Neural cell (in vitro differentiated cells): Measurements from ENCODE around the gene CNIH1. TPM values are rescaled to one million over a fixed set of nuclear protein-coding genes. Genes with fewer than 3 reads are reported as not detected.
"Not testable (repeated sequence)": the region's sequence is repeated elsewhere in the genome, so short reads cannot be mapped to it uniquely, and the experiment has no call there.

Experiments used
- H2AFZ ChIP-seq: fragments of 200-600, 300-800 bp; sonication (generic), shearing (Covaris generic); 2 replicates; pipeline ENCODE4 v1.6.0; 2014; ENCODE audit warnings: low read depth, mild to moderate bottlenecking, antibody characterized with exemption, low read length, moderate library complexity
- H3F3A ChIP-seq: fragments of 200-600 bp; shearing (Covaris generic); 2 replicates; pipeline ENCODE4 v1.6.1; 2016; ENCODE audit warnings: mild to moderate bottlenecking, moderate library complexity, mixed read lengths, antibody characterized with exemption, low read length; ENCODE audit not compliant: insufficient read depth, poor library complexity, severe bottlenecking
- H3K27ac ChIP-seq: fragments of 200-600, 300-800 bp; sonication (generic), shearing (Covaris generic); 2 replicates; pipeline ENCODE4 v1.5.1; 2014; ENCODE audit warnings: mild to moderate bottlenecking, low read length, moderate library complexity
- H3K27me3 ChIP-seq: fragments of 300-800, 200-600 bp; sonication (generic), shearing (Covaris generic); 2 replicates; pipeline ENCODE4 v1.6.0; 2014; ENCODE audit warnings: mild to moderate bottlenecking, low read depth, low read length, moderate library complexity; ENCODE audit not compliant: insufficient read depth
- H3K36me3 ChIP-seq: fragments of 300-800, 200-600 bp; sonication (generic), shearing (Covaris generic); 2 replicates; pipeline ENCODE4 v1.5.1; 2014; ENCODE audit warnings: mild to moderate bottlenecking, antibody characterized with exemption, low read length, moderate library complexity; ENCODE audit not compliant: insufficient read depth
- H3K4me2 ChIP-seq: fragments of 300-800, 200-600 bp; sonication (generic), shearing (Covaris generic); 2 replicates; pipeline ENCODE4 v1.6.0; 2014; ENCODE audit warnings: mild to moderate bottlenecking, low read length
- H3K4me3 ChIP-seq: fragments of 300-800, 200-600 bp; sonication (generic), shearing (Covaris generic); 2 replicates; pipeline ENCODE4 v1.5.1; 2014; ENCODE audit warnings: mild to moderate bottlenecking, low read length, moderate library complexity
- H3K79me2 ChIP-seq: fragments of 200-600 bp; shearing (Covaris generic); replicated peaks from 2 replicates; pipeline ENCODE4 v1.6.0; 2014; ENCODE audit warnings: mild to moderate bottlenecking, low read length, moderate library complexity; ENCODE audit not compliant: insufficient read depth
- H3K9ac ChIP-seq: fragments of 300-800, 200-600 bp; sonication (generic), shearing (Covaris generic); 2 replicates; pipeline ENCODE4 v1.6.1; 2016; ENCODE audit warnings: mild to moderate bottlenecking, low read length, mixed read lengths
- H3K9me2 ChIP-seq: fragments of 200-600 bp; shearing (Covaris generic); 2 replicates; pipeline ENCODE4 v1.6.1; 2016; ENCODE audit warnings: mild to moderate bottlenecking, low read length, mixed read lengths; ENCODE audit not compliant: insufficient read depth
- H3K9me3 ChIP-seq: fragments of 200-600, 300-800 bp; sonication (generic), shearing (Covaris generic); 2 replicates; pipeline ENCODE4 v1.6.1; 2016; ENCODE audit warnings: mild to moderate bottlenecking, mixed run types, low read length, moderate library complexity, mixed read lengths
- H4K20me1 ChIP-seq: fragments of 200-600 bp; shearing (Covaris generic); 2 replicates; pipeline ENCODE4 v1.6.1; 2016; ENCODE audit warnings: mild to moderate bottlenecking, mixed run types; ENCODE audit not compliant: insufficient read depth
- CTCF ChIP-seq: fragments of 450-650 bp; IDR thresholded peaks from 2 replicates; pipeline ENCODE4 v1.5.1; 2014; ENCODE audit warnings: antibody characterized with exemption, mild to moderate bottlenecking, moderate library complexity; ENCODE audit not compliant: poor library complexity, severe bottlenecking
- EP300 ChIP-seq: fragments of 450-650 bp; conservative IDR thresholded peaks from 2 replicates; pipeline ENCODE4 v1.6.1; 2014; ENCODE audit warnings: antibody characterized with exemption, mild to moderate bottlenecking, moderate library complexity; ENCODE audit not compliant: poor library complexity, severe bottlenecking
- EZH2 ChIP-seq: fragments of 200-600, 300-800 bp; shearing (Covaris generic), sonication (generic); IDR thresholded peaks from 2 replicates; pipeline ENCODE4 v1.6.1; 2014; ENCODE audit warnings: antibody characterized with exemption, low read length, borderline replicate concordance, mild to moderate bottlenecking; ENCODE audit not compliant: insufficient read depth, poor library complexity, severe bottlenecking
- MXI1 ChIP-seq: fragments of 450-650 bp; conservative IDR thresholded peaks from 2 replicates; pipeline ENCODE4 v1.6.1; 2014; ENCODE audit warnings: antibody characterized with exemption, mild to moderate bottlenecking; ENCODE audit not compliant: poor library complexity, severe bottlenecking
- POLR2AphosphoS5 ChIP-seq: IDR thresholded peaks from 2 replicates; pipeline ENCODE4 v1.6.1; 2012
- RAD21 ChIP-seq: fragments of 450-650 bp; conservative IDR thresholded peaks from 2 replicates; pipeline ENCODE4 v1.6.1; 2014; ENCODE audit warnings: antibody characterized with exemption, mild to moderate bottlenecking, moderate library complexity
- REST ChIP-seq: IDR thresholded peaks from 2 replicates; pipeline ENCODE4 v1.6.1; 2012; ENCODE audit warnings: borderline replicate concordance
- SMC3 ChIP-seq: fragments of 450-650 bp; conservative IDR thresholded peaks from 2 replicates; pipeline ENCODE4 v1.6.1; 2014; ENCODE audit warnings: antibody characterized with exemption, mild to moderate bottlenecking, moderate library complexity; ENCODE audit not compliant: poor library complexity
- TAF1 ChIP-seq: IDR thresholded peaks from 2 replicates; pipeline ENCODE4 v1.6.1; 2012; ENCODE audit warnings: low read depth
- polyA plus RNA-seq: library from polyadenylated mRNA; depleted of rRNA; stranded (reverse); fragments of >200 nt; gene quantifications from 2 replicates; pipeline ENCODE4 v1.2.3, GENCODE V29; 2014

CNIH1 gene
- polyA plus RNA-seq, 1 donor from 2014 or later, result 125 TPM

GRCh38 chr14:54394596-54394995, 46.6 kb downstream of the CNIH1 start:
- Histone ChIP-seq H3K27ac (no peak overlapping the region), H3K79me2 (no peaks in the 10 kb centered on the region), H4K20me1 (no peaks in the 10 kb centered on the region), H3F3A (no peaks in the 10 kb centered on the region), H3K27me3 (no peaks in the 10 kb centered on the region), H3K9me3 (no peaks in the 10 kb centered on the region), H2AFZ (no peak overlapping the region), H3K9me2 (no peaks in the 10 kb centered on the region), H3K4me2 (no peak overlapping the region), H3K36me3 (no peaks in the 10 kb centered on the region), H3K9ac (no peak overlapping the region), H3K4me3 (no peak overlapping the region)
- TF ChIP-seq TAF1 (no peak), EZH2 (no peak), MXI1 (no peak), REST (no peak), RAD21 (no peak), CTCF (no peak), EP300 (no peak), SMC3 (no peak), POLR2AphosphoS5 (no peak)

GRCh38 chr14:54392986-54393884, 47.9 kb downstream of the CNIH1 start:
- H3K9me2 ChIP-seq, H2AFZ ChIP-seq, H3K9me3 ChIP-seq, H3K36me3 ChIP-seq, H3K4me3 ChIP-seq, H3K27me3 ChIP-seq, H4K20me1 ChIP-seq, H3F3A ChIP-seq, H3K79me2 ChIP-seq, H3K4me2 ChIP-seq, H3K27ac ChIP-seq, H3K9ac ChIP-seq: not testable (repeated sequence)
